ENCODE data around the gene NPFFR1.

The NPFFR1 gene

GRCh38 chr10:70283445-70284399 is at the start of gene NPFFR1:
Gene NPFFR1, minus strand, starts transcription at chr10:70284004. Its CDS starts 328 bp downstream, at chr10:70283676.
- FAIRE-seq (no peak), DNase-seq (ENCODE audit: insufficient read length, low spot score) (no peak)

- no peak for DNase-seq (ENCODE audit: insufficient read length, low spot score)
- FAIRE-seq: no peak
Observed at GRCh38 chr10:70333268-70333667, 49.5 kb upstream of the NPFFR1 start.

DNA sequence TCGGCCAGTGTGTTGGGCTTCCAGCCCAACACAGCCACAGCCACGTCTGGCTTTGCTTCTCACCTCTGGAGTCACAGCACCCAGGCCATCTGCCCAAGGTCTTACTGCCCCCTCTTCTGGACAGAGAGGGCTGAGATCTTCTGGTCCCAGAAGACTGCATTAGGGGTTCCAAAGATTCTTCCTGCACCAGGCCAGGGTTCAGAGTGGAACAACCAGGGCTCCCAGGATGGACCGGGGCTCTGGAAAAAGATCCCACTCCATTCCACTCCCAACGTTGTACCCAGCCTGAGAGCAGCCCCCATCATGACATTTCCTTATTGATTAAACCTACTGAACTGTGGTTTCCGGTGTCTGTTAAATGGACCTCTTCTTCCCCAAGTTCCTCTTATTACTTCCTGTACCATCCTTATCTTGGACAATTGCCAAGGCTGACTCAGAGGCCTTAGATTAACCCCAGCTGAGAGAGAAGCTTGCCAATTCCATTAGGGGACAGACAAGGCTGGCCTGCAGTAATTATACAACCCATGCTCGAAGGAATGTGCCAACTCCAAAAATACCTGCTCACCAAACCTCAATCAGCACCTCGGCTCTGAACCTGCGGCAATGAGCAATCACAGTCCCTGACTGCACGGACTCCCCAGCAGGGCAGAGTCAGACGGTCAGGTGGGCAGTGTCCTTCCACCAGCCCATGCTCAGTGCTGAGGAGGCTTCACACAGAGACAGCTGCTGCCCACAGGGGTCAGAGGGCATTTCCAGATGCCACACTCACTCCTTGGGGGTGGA is 47.9 kb upstream of the NPFFR1 start:
- FAIRE-seq (peak; percentile 95), DNase-seq (ENCODE audit: insufficient read length, low spot score) (peak; percentile 76)

GRCh38 chr10:70331160-70331485 is 47.3 kb upstream of the NPFFR1 start:
- no peak for FAIRE-seq
- no peak for DNase-seq (ENCODE audit: insufficient read length, low spot score)

GRCh38 chr10:70330671-70331070 is 46.9 kb upstream of the NPFFR1 start:
- FAIRE-seq (no peak), DNase-seq (ENCODE audit: insufficient read length, low spot score) (no peak)

DNA sequence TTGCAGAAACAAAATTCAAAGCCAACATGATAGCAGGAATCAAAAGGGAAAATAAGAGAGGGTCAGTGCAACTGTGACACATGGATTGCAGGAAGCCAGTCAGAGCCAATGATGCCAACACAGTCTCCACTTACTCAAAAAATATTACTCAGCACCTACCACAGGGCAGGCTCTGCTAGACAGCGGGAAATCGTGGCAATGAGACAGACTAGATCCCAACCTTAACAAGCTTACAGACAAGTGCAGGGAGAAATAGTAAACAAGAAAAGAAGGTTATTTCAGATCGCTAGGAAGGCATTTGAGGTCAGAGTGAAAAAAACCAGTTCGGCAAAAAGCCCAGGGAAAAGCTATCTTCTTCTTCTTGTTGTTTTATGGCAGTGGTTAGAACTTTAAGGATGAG is 45.2 kb upstream of the NPFFR1 start:
- FAIRE-seq (no peak), DNase-seq (ENCODE audit: insufficient read length, low spot score) (no peak)

DNA sequence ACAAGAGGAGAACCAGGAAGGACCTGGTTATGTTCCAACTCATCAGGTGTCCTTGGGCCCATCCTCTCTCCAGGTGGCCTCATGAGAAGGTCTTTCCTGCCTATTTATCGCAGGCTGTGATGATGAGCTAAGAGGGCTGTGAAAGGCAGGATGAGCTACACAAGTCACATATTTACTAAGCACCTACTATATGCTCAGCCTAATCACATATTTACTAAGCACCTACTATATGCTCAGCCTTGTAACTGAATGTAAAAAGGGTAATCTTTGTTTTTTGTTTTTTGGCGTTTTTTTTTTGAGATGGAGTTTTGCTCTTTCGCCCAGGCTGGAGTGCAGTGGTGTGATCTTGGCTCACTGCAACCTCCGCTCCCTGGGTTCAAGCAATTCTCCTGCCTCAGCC is 44.2 kb upstream of the NPFFR1 start:
- FAIRE-seq: no peak
- no peak for DNase-seq (ENCODE audit: insufficient read length, low spot score)

DNA sequence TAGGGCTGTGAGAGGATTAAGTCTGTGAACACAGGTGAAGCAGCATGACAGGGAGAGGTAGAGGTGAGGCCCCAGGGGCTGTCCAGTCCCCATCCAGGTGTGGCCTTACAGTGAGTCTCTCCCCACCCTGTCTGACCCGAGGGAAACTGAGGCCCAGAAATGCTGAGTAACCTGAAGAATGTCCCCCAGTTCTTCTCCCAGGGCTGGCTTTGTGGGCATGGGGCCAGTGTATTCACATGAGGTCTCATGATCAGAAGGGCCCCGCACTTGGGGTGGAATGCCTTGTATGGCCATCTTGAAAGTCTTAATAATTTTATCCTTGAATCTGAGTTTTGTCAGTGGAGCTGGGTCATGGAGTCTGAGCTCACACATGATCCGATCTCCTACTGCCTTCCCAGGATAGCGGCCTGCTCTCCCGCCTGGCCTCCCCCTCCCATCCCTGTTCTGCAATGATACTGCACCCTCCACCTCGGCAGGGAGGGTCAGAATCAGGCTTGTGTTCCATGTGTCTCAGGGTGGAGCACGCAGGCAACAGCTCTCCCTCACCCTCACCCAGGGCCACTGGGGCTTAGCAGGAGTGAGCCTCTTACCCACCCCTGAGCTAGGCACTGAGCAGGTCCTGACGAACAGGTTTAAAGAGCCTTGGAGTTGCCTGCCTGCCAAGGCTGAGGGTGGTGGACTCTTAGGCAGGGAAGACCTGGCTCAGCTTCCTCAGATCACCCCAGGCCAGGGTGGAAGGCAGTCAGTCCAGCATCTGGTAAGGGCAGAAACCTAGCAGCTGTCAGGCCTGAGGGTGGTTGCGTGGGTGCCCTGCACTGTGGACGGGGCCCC is 41.4 kb upstream of the NPFFR1 start:
- DNase-seq (ENCODE audit: insufficient read length, low spot score) (no peak), FAIRE-seq (no peak)

DNA sequence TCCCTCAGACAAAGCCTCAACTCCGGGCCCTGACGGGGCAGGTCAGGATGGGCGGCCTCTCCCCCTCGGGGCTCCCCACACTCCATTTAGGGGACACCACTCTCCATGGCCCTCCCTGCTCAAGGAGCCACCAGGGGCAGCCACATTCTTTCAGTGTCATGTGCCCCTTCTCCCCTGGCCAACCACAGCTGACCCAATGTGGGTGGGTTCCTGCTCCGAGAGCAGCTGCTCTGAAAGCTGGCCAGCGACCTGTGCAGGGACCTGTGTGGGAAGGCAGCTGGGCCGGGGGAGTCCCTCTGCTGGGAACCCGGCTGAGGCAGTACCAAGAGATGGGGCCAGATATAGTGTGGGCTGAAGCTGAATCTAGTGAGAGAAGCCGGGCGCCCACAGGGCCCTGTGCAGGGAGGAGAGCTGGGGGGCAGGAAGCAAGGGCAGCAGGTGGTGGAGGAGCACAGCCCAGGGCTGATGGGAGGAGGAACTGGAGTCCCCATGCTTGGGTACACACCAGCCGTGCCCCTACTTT is 40.6 kb upstream of the NPFFR1 start:
- no peak for DNase-seq (ENCODE audit: insufficient read length, low spot score)
- peak; percentile 94 for FAIRE-seq

- DNase-seq (ENCODE audit: insufficient read length, low spot score) (no peak), FAIRE-seq (peak; percentile 67)
Observed at GRCh38 chr10:70323697-70324338, 40.0 kb upstream of the NPFFR1 start.

GRCh38 chr10:70323138-70323696 is 39.4 kb upstream of the NPFFR1 start:
- FAIRE-seq (peak; percentile 39), DNase-seq (ENCODE audit: insufficient read length, low spot score) (no peak)

DNA sequence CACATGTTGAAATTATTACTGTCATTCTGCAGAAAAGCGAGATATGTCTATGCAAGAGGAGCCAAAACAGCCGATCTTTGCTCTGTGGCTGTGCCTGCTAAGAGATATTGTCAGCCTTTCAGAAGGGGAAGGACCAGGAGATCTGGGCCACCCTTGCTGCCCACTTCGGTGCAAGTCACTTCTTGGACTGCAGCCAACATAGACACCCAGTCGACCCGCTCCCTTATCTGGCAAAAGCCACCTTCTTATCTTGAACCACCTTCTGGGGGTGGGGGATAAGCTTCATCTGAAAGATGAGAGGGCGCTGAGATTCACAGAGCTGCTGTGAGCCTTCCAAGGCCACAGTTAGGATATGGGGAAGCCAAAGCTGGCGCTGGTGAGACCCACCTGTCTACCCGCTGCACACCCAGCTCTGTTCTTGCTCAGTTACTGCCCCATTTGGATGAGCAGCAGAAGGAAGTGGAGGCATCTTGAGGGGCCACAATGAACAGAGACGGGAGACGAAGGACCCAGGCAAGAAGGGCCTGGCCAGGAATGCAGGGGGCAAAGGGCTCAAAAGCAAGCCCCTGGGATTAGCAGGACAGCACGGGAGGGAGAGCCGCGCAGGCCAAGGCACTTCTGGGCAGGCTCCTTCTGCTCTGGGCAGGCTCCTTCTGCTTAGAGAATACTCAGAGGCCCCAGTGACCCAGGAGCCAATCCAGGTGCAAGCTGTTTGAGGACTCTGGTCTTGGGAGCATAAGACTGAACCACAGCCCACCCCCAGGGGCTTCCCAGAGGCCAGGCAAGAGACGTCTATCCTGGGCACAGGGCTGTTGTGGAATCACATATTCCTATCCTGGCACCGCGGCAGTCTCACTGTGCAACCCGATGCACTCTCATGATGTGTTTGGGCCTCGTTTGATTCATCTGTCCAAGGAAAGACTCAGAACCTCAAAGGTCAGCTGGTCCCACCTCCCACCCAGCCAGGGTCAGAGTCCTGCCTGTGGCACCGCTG is 38.4 kb upstream of the NPFFR1 start:
- FAIRE-seq (no peak), DNase-seq (ENCODE audit: insufficient read length, low spot score) (no peak)

DNA sequence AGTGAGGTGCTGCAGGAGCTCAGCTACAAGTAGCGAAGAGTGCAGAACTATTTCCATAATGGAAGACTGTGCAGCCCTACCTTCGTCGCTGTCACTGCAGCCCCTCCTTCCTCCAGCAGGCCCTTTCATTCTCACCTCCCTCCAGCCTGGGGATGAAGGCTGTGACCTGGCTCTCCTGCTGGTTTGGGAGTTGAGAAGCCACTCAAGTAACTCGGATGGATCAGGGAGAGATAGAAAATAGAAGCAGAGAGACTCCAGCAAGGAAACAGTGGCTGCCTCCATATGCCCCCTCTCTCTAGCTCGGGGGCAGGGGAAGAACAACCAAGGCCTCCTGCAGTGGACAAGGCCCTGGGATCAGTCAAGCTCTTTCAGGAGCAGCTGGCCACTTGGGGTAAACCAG is 37.4 kb upstream of the NPFFR1 start:
- DNase-seq (ENCODE audit: insufficient read length, low spot score): no peak
- no peak for FAIRE-seq

DNA sequence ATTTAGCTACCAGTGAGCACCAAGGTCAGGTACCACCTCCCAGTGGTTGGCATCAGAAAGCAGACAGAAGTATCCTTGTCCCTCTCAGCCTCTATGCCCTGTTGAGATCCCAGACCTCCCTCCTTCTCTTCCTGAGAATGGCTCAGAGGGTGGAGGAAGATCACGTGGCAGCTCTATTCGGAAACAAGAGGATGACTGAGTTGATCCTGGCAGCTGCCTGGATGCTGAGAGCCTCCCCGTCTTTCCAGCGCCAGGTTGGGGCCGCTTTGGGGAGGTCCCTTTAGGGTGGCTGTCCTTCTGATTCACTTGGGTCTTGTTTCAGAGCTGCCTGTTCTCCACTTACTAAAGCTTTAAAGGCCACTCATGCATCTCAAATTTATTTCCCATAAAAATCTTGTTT is 36.9 kb upstream of the NPFFR1 start:
- FAIRE-seq: no peak
- DNase-seq (ENCODE audit: insufficient read length, low spot score): no peak

DNA sequence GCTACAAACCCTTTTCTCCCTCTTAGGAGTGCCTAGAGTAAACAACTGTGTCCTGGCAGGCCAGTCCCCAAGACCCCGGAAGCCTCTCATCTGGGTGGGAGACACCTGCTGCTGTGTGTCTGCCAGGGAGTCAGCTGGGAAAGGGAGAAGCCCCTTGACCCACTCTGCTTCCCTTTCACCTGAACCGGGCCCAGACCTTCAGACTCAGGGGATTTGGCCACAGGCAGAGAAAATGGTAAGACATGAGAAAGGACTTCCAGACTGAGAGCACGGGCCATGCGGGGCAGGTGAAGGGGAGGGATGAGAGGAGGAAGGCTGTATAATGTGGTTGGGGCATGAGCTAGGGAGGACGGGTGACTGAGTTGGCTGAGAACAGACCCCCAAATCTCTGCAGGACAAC is 36.0 kb upstream of the NPFFR1 start:
- DNase-seq (ENCODE audit: insufficient read length, low spot score) (no peak), FAIRE-seq (no peak)

- FAIRE-seq: no peak
- no peak for DNase-seq (ENCODE audit: insufficient read length, low spot score)
Observed at GRCh38 chr10:70319183-70319582, 35.4 kb upstream of the NPFFR1 start.

DNA sequence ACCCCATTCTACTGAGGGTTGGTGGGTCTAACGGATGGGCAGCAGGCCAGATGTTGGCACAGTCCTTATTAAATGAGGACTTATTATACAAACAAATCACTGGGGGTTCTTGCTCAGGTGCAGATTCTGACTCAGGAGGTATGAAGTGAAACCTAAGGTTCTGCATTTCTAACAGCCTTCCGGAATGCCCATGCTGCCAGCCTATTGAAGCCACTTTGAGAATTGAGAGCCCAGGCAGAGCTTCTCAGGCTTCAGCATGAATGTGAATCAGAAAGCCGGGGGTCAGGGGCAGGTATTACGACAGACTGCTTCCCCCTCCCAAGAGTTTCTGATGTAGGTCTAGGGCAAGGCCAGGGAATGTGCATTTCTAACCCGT is 34.1 kb upstream of the NPFFR1 start:
- DNase-seq (ENCODE audit: insufficient read length, low spot score) (no peak), FAIRE-seq (no peak)

GRCh38 chr10:70317272-70317942 is 33.6 kb upstream of the NPFFR1 start:
- DNase-seq (ENCODE audit: insufficient read length, low spot score): no peak
- FAIRE-seq: no peak
